ENCODE results near the gene CGNL1. TPM values are rescaled to one million over a fixed set of nuclear protein-coding genes. Genes with fewer than 3 reads are reported as not detected.

Gene CGNL1
- total and polyA plus RNA-seq, 11 donors = 3.8 to 40.0 (median 23.4) TPM

- no peak for DNase-seq
- H3K27ac ChIP-seq = no peak overlapping the region
- no peak for ATAC-seq
- intact Hi-C loops (cut with DNase I) = no loop called here
- H3K4me1 ChIP-seq = peaks cover 0 to 28% (median 7%) of the 10 kb centered on the region in 12 donors
- H3K27me3 ChIP-seq = no peaks in the 10 kb centered on the region
- no peaks in the 10 kb centered on the region for H3K9me3 ChIP-seq
- no peaks in the 10 kb centered on the region for H3K36me3 ChIP-seq
- TF ChIP-seq POLR2A (IDR thresholded peaks at IDR 0.05) = no peak
- TF ChIP-seq, protein P1, sequence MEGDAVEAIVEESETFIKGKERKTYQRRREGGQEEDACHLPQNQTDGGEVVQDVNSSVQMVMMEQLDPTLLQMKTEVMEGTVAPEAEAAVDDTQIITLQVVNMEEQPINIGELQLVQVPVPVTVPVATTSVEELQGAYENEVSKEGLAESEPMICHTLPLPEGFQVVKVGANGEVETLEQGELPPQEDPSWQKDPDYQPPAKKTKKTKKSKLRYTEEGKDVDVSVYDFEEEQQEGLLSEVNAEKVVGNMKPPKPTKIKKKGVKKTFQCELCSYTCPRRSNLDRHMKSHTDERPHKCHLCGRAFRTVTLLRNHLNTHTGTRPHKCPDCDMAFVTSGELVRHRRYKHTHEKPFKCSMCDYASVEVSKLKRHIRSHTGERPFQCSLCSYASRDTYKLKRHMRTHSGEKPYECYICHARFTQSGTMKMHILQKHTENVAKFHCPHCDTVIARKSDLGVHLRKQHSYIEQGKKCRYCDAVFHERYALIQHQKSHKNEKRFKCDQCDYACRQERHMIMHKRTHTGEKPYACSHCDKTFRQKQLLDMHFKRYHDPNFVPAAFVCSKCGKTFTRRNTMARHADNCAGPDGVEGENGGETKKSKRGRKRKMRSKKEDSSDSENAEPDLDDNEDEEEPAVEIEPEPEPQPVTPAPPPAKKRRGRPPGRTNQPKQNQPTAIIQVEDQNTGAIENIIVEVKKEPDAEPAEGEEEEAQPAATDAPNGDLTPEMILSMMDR (IDR thresholded peaks at IDR 0.05) = no peak
- H3K4me3 ChIP-seq = no peak overlapping the region
- 82 to 86% (median 84%) methylated on average over 4 of the region's 4 CpGs for WGBS, 4 donors
Measured at GRCh38 chr15:57333487-57333886, 42.8 kb upstream of the CGNL1 start.

GRCh38 chr15:57334257-57334656 is 42.0 kb upstream of the CGNL1 start:
- Histone ChIP-seq H3K27ac (no peak overlapping the region), H3K4me3 (no peak overlapping the region), H3K27me3 (no peaks in the 10 kb centered on the region), H3K4me1 (peaks cover 0 to 31% (median 9%) of the 10 kb centered on the region in 12 donors), H3K36me3 (no peaks in the 10 kb centered on the region), H3K9me3 (no peaks in the 10 kb centered on the region)
- ATAC-seq (peak in 3 of 4 donors; percentile 44 to 63 (median 49)), DNase-seq (peak in 1 of 5 donors; percentile 61)
- intact Hi-C loops (cut with DNase I) = no loop called here
- 54 to 69% (median 64%) methylated on average over 11 to 12 of the region's 12 CpGs for whole genome bisulfite sequencing, 4 donors
- no peak for TF ChIP-seq POLR2A (IDR thresholded peaks at IDR 0.05)
- TF ChIP-seq, protein P1 (IDR thresholded peaks at IDR 0.05) = no peak

DNA sequence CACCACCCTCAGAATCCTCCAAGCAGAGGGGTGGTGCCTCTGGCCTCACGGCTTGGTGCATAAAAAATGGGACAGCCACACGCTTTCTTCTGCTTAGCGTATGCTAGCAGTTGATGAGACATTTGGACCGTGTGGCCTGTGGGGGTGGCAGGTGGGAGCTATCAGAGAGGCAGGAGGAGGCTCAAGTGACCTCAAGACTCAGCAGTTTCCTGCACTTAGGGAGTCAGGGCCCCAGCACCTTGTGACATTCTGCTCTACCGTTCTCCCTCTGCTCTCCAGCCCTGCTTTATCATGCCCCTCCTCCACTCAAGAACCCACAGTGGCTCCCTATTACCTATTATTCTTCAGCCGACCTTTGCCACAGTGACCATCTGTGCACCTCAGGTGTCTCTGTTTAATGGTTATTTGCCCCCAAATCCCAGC is 41.0 kb upstream of the CGNL1 start:
- Histone ChIP-seq H3K27me3 (no peaks in the 10 kb centered on the region), H3K9me3 (no peaks in the 10 kb centered on the region), H3K4me1 (peaks cover 0 to 31% (median 9%) of the 10 kb centered on the region in 12 donors), H3K36me3 (no peaks in the 10 kb centered on the region), H3K4me3 (no peak overlapping the region), H3K27ac (no peak overlapping the region)
- DNase-seq (no peak), ATAC-seq (no peak)
- TF ChIP-seq POLR2A (IDR thresholded peaks at IDR 0.05) = no peak
- TF ChIP-seq, protein P1 (IDR thresholded peaks at IDR 0.05) = no peak
- intact Hi-C loops (cut with DNase I) = no loop called here
- 71 to 77% (median 74%) methylated on average over 6 of the region's 6 CpGs for WGBS, 4 donors

DNA sequence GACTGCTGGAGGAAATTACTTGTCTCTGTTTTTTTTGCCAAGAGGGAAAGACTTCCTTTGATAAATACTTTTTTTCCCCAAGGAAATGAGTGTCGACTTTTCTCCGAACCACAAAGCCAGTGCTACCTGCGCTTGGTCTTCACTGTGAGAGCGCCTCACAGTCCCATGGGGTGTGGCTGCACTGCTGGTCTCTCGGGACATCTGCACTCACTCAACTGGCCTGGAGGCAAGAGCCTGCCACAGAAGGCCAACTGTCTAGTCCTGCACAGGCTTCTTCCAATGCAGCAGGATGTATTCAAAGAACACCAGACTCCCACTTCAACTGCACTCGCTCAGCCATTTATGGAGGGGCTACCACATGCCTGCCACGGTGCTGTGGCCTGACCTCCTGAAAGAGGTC is 40.6 kb upstream of the CGNL1 start:
- ATAC-seq (no peak), DNase-seq (no peak)
- no peak for TF ChIP-seq POLR2A (IDR thresholded peaks at IDR 0.05)
- TF ChIP-seq, protein P1 (IDR thresholded peaks at IDR 0.05) = no peak
- H3K27ac ChIP-seq = no peak overlapping the region
- no peaks in the 10 kb centered on the region for H3K9me3 ChIP-seq
- H3K36me3 ChIP-seq = no peaks in the 10 kb centered on the region
- WGBS, 4 donors = 53 to 57% (median 56%) methylated on average over 7 of the region's 7 CpGs
- no peak overlapping the region for H3K4me3 ChIP-seq
- intact Hi-C loops (cut with DNase I) = no loop called here
- peaks cover 0 to 33% (median 9%) of the 10 kb centered on the region in 12 donors for H3K4me1 ChIP-seq
- H3K27me3 ChIP-seq = no peaks in the 10 kb centered on the region
